Transverse colon (tissue), 3 donors: ENCODE results near the gene LMX1B.

ENCODE experiments used
- CTCF ChIP-seq, 5 experiments: fragments of 200-600 bp in 3 of 5; fragments of 450-650 bp in 2 of 5; sonication (generic) in 3 of 5; IDR thresholded peaks; 1 replicate in 2 of 5; 2 replicates in 3 of 5; pipeline ENCODE4 v1.5.1; 2016 to 2017; ENCODE audit warnings: antibody characterized with exemption in 5 of 5, inconsistent platforms in 3 of 5, mild to moderate bottlenecking in 2 of 5, moderate library complexity in 1 of 5
- EP300 ChIP-seq: sonication (generic); formaldehyde crosslinking; IDR thresholded peaks from one replicate; pipeline ENCODE4 v1.6.1; 2017; ENCODE audit warnings: antibody characterized with exemption, low read depth
- POLR2A ChIP-seq: fragments of 450-650 bp; IDR thresholded peaks from one replicate; pipeline ENCODE4 v1.6.1; 2016; ENCODE audit warnings: antibody characterized with exemption, mild to moderate bottlenecking, moderate library complexity

GRCh38 chr9:126609191-126609590 is 4.5 kb upstream of the LMX1B start:
- TF ChIP-seq CTCF (IDR thresholded peaks at IDR 0.05) (no peak), POLR2A (no peak), EP300 (no peak)
